SH-SY5Y (cell line): Measurements from ENCODE around the gene EHHADH.
A peak's percentile ranks its signal among the peaks of the same experiment; 100 is the strongest.

ENCODE experiments used
- GATA2 ChIP-seq: IDR thresholded peaks from 2 replicates; pipeline ENCODE4 v1.6.1; 2011; ENCODE audit warnings: mild to moderate bottlenecking, low read depth, low read length
- GATA3 ChIP-seq: IDR thresholded peaks from 2 replicates; pipeline ENCODE4 v1.6.1; 2011; ENCODE audit warnings: low read depth, mild to moderate bottlenecking, low read length, moderate library complexity

EHHADH gene

DNA sequence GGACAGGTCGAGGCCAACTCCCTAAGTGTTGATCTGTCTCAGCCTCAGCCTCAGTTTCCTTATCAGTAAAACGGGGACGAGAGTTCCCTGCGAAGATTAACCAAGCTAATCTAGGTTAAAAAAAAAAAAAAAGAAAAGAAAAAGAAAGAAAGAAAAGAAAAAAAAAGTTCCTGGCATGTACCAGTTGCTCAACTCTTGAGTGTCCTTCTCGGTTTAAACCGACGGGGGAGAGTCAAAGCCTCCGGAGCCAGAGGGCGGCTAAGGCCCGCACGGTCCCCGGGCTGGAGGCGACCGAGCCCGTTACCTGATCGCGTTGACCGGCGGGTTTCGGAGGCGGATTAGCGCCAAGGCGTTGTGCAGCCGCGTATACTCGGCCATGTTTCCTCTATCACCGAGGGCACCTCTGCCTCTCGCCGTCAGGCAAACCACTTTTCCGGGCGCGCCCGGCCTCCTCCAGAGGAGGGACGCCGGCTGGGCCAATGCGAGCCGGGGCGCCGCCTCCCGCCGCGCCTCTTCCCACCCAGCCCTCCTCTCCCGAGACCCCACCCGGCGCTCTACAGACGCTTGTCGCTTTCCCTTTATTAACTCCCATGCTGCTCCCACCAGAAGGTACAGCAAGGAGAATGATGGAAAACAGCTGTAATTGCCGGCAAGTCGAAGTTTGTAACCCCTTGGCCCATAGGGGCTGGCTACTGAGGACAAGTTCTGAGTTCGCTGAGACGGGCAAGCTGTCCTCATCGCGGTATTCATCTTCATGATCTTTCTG is at the start of gene EHHADH:
TSS of gene EHHADH (minus strand) at position 405 of the 766 bp plus-strand sequence. CDS start at position 378, 27 bp downstream.
- TF ChIP-seq GATA3 (no peak), GATA2 (no peak)

DNA sequence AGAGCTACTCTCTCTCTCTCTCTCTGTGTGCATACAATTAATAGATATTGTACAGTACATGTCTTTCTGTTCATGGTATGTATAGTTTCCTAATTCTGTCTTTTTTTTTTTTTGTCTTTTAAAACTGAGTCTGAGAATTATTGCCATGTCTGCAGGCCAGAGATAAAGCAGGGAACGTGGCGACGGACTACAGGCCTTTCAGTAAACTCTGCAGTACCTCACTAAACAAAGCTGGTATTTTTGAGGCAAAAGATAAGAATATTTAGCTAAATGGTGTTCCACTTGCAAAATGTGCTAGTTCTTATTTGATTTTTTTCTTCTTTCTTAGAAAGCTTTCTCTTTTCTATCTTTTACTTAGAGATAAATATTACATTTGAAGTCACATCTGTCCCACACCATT is 44.0 kb upstream of the EHHADH start:
- TF ChIP-seq GATA2 (no peak), GATA3 (no peak)

DNA sequence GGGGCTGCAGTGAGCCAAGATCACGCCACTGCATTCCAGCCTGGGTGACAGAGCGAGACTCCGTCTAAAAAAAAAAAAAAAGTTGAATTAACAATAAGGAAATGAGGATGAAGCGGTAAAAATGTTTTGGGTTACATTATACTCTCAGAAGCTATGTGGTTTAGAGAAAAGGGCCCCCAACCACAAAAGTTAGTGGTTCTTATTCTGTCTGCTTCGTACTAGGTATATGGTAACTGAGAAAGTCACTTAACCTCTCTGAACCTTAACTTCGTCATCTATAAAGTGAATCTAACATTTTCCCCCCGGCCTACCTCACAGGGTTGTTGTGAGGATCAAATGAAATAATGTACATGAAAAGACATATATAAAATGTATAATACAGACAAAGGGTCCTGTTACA is 38.4 kb upstream of the EHHADH start:
- no peak for TF ChIP-seq GATA3
- no peak for TF ChIP-seq GATA2

DNA sequence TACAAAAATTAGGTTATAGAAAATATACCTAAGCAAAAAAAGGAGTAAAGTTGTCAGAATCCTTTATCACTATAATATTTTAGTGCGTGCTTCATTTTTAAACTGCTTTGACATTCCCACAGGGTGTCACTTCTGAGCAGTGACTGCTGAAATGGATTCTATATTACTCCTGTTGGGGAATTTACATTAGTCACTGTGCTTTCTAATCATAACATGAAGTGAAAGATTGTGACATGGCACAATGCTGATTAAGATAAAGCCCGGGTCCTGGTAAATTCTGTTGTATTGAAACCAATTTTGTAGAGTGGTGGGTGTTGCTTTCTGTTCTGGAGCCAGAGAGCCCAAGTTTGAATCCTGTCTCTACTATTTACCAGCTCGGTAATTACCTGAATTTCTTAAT is 36.4 kb upstream of the EHHADH start:
- TF ChIP-seq GATA2: no peak
- TF ChIP-seq GATA3: no peak

DNA sequence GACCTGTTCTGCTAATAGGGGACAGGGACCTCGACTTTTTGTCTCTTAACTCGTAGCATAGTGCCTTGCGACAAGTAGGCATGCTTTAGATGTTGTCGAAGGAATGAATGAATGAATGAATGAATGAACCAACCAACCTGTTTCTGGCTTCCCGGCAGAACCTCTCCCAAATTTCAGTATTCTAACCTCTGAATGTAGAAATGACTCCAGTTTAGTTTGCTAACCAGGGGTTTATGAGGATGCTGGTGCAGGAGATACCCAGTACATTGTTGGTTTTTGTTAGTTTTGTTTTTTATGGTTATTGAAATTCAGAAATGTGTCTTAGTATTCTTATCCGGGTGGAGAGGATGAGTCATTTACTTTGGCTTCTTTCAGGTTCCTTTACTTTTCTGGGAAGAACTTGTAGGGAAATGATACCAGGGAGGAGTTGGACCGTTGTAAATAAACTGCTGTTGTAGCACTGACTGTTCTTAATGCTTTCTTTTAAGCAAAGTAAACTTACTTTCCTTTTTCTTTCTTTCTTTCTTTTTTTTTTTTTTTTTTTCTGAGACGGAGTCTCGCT is 29.6 kb upstream of the EHHADH start:
- TF ChIP-seq GATA2 (no peak), GATA3 (no peak)

DNA sequence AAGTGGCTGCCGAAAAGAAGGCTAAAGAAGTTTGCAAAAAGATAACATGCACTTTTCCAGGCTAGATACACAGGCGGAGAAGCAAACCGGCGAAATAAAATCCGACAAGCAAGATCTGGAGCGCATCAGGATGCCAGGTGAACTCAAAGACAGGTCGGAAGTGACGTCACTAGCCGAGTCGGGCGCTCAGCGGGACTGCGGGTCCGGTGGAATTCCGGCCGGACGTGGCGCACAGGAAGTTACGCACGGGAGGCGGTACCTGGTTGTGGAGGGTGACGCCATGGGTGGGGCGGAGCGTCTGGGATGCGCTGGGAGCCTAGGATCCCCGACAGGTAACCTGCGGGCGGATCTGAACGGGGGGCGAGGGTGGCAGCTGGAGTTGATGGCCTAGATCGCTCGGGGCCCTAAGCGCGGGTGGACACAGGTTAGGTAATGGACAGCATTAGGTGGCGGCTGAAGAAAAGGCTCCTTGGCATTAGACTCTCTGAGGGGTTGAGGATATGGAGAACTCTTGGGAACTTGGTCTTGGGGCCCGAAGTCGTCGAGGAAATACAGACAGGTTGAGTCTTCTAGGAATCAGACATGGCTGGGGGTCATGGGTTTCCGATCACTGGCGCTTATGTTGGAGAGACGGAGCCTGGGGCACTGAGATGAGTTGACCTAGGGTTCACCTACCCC is 29.0 kb upstream of the EHHADH start:
- TF ChIP-seq GATA2: no peak
- no peak for TF ChIP-seq GATA3

DNA sequence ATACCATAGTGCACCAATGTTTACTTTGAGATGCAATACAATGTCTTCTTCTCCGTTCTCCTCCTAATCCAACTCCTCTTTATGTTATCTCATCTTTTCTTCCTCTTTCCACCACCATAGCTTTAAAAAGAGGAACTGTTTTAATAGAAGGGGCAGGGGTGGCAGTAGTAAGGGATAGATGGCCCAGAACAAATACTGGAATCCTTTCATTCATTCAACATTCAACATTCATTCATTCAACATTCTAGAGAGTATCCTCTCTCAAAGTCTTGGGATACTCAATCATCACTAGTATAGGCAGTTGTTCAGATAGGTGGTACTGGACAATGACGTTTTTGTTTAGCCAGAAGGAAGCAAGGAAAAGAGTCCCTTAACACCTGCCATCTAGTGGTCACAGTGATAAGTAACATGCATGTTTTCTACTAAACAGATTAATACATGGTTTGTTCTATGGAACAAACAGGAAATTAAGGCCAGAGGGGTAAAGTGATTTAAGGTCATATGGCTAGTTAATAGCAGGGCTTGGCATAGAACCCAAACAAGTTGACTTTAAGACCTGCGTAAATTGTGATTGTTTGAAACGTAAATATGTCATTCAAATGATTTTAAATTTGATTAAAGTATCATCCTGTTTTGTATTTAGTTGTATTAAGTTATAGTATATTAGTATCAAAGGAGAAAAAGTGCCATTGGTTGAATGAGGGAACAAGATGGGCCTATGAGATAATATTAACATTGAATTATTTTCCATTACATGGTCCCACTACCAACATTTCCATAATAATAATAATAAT is 26.9 kb upstream of the EHHADH start:
- TF ChIP-seq GATA3 (no peak), GATA2 (no peak)

DNA sequence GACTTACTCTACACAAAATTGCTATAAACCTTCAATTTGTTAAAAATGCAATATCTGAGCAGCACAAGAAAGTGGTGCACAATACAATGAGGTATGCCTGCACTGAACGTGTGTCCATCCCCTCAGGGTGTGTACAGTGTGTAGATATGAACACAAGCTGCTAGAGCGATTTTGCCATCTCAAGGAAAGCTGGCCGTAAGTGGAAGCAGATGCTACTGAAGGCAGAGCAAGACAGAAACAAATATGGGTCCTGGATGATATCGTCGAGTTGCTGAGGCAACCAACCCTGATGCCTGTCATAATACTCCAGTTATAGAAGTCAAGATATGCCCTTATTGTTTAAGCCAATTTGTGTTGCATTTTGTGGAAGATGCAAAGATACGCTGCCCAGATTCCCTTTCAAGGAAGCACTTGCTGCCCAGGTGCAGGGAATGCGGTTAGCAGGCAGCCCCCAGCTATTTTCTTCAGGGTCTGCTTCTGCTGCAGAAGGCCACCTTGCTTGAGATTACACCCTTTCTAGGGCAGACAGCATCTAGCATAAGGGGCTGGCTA is 25.8 kb upstream of the EHHADH start:
- TF ChIP-seq GATA3 (no peak), GATA2 (peak; percentile 84)

DNA sequence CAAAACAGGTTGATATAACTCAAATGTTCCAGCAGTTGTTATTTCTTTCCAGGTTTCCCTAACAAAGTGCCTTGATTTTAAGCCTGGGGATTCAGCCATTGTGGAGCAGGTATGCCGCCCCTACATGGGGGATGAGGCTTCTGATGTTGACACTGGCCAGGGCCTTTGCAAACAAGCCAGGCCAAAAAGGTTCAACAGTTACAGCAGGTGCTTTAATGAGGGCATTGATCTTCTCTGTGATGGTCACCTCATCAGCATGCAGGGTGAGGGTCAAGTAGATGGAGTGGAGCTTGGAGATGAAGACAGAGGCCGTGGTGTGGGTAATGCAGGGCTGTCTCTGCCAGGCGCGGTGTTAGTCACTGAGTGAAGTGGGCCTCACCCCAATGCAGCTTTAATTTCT is 22.6 kb upstream of the EHHADH start:
- TF ChIP-seq GATA2 (no peak), GATA3 (no peak)

DNA sequence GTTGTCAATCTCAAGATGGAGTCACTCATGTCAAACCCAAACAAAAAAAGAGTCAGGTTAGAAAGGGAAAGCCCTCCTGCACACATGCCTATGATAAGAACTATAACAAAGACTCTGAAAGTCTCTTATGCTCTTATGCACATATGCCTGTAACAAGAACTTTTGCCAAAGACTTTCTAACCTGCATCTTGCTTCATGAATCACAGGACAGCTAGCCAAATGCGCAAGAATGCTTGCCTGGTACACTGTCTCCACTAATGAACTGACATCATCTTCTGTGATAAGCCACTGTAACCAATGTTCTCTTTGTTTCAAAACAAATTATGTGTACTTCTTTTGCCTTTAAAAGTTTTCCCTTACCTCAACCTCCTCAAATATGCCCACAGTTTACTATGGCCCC is 18.2 kb upstream of the EHHADH start:
- TF ChIP-seq GATA3 (no peak), GATA2 (no peak)

DNA sequence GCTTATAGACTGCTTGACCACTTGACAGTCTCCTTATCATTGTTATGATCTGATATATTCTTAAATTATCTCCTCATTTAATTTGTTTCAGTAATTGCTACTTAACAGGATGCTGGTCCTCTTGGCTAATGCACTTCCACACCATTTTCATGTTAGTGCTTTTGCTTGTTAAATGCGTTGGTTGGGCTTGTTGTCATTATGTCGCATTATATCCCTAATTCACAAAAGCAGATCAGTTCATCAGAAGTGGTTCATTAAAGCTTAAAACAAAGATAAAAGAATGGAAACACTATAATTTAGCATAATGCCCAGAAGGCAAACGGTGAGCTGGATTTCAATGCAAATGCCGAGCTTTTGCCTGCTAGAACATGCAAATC is 17.1 kb upstream of the EHHADH start:
- peak; percentile 34; the same call in 1 of the 2 replicates for TF ChIP-seq GATA3
- peak; percentile 33; the same call in 1 of the 2 replicates for TF ChIP-seq GATA2

DNA sequence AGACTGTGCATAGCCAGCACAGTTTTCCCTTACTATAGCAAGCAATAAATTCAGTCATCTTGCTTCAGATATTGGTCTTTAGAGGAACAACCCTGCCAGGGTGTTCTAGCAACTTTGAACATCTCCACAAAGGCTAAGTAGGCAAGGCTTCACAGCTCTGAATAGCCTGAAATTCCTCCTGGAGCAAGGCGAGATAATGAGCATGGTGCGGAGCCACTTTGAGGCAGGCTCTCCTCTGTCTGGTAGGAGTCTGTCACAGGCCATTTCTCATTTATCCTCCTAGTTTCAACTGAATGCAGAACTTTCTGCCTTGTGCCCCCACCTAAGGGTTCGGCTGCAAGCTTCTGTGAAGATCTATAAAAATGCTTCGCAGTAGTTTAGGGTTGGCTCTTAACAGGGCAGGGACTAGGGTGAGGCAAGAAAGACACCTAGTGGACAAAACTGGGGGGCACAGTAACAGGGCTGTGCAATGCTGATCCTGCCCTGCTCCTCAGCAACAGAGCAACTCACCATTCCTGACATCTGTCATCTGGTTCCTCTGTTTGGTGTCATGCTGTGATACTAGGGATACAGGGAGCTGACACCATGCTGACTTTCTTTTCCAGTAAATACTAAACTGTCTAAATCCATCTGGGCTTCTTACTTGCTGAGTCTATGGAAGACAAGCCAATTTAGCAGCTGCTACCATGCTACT is 16.6 kb upstream of the EHHADH start:
- no peak for TF ChIP-seq GATA3
- no peak for TF ChIP-seq GATA2

DNA sequence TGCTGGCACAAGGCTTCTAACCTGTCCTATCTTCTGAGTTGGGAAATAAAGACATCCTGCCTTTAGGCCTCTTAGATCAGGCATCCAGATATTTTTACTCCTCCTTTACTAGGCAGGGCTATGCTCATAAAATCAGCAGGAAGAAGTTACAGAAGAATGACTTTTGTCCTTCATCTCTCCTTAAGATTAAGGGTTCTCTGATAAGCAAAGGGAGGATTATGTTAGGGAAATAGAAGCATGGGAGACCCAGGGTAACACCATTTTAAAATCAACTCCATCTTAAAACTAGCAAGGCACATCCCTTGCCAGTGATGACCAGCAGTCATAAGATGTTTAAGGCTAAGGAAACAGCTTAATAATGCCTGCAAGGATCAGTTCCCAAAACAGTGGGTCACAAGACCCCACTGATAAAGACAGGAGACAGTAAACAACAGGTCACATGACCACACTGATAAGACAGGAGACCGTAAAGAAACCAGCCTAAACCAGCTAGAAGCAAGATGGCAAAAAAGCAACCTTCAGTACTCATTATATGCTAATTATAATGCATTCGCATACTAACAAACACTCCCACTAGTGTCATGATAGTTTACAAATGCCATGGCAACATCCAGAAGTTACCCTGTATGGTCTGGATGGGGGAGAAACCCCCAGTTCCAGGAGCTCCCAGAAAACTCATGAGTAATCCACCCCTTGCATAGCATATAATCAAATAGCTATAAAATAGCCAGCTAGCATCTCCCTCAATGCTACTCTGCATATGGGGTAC is 14.5 kb upstream of the EHHADH start:
- TF ChIP-seq GATA2 (no peak), GATA3 (no peak)

DNA sequence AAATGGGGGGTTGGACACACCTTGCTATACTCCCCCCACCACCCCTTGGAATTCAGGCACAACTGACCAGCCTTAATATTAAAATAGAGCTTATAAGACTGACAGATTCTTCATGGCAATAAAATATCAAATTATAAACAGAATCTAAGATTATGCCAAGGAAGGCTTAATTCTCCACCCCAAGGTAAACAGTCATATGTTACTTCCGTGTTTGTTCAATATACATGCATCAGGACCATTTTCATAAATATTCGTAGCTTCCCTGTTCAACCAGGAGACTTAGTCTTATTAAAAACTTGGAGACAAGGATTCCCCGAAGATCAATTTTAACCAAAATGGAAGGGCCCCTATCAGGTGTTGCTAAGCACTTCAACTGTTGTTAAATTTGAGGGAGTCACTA is 13.3 kb upstream of the EHHADH start:
- TF ChIP-seq GATA3: no peak
- no peak for TF ChIP-seq GATA2
